Chondrocyte (in vitro differentiated cells): ENCODE measurements around the gene ZNF407. TPM values are rescaled to one million over a fixed set of nuclear protein-coding genes. Genes with fewer than 3 reads are reported as not detected.

Experiments
- DNase-seq: peaks from one replicate; pipeline ENCODE4 v3.0.0; 2021; ENCODE audit warnings: mixed read lengths, low spot score
- H3K27ac Mint-ChIP-seq: one replicate; pipeline ENCODE4 v1.8.0; 2021; ENCODE audit warnings: mild to moderate bottlenecking, moderate library complexity, mixed read lengths; ENCODE audit not compliant: unreplicated experiment
- H3K27me3 Mint-ChIP-seq: 2 replicates; pipeline ENCODE4 v1.8.0; 2021; ENCODE audit warnings: low read depth, mixed read lengths
- H3K36me3 Mint-ChIP-seq: 2 replicates; pipeline ENCODE4 v1.8.0; 2021; ENCODE audit warnings: low read depth, mixed read lengths
- H3K4me1 Mint-ChIP-seq: 2 replicates; pipeline ENCODE4 v1.8.0; 2021; ENCODE audit warnings: low read depth, mild to moderate bottlenecking, mixed read lengths
- H3K4me3 Mint-ChIP-seq: one replicate; pipeline ENCODE4 v1.8.0; 2021; ENCODE audit warnings: mild to moderate bottlenecking, moderate library complexity, mixed read lengths; ENCODE audit not compliant: unreplicated experiment
- H3K9me3 Mint-ChIP-seq: 2 replicates; pipeline ENCODE4 v1.8.0; 2021; ENCODE audit warnings: low read depth, mixed read lengths
- total RNA-seq: library from RNA; stranded (reverse); gene quantifications from 3 replicates; pipeline ENCODE4 v1.2.1, GENCODE V29; 2021
- TF ChIP-seq, protein P1 (sequence below): fragments of 200-600 bp; sonication (generic); IDR thresholded peaks from 2 replicates; pipeline ENCODE4 v1.5.0; 2021; ENCODE audit warnings: antibody characterized with exemption, mild to moderate bottlenecking, moderate library complexity

The ZNF407 gene
- total RNA-seq, 1 donor from 2014 or later: 10.4 TPM

DNA sequence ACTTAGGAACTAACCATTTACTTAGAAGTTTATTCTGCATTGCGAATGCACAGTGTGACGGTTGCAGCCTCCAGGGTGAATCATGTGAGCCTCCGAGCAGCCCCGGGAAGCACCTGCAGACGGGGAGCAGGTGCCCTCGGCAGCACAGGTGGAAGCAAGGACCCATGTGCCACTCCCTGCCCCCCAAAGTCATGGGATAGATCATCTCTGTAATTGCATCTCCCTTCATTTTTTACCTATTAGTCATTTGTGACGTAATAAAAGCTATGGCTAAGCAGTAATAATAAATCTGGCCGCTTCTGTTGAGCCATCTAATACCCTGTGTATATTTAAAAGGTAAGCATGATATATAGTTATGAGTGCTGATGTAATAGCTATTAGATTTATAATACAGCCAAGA, 514.1 kb downstream of the ZNF407 start:
- Mint-ChIP-seq H3K4me1 (no peaks in the 10 kb centered on the region), H3K9me3 (no peaks in the 10 kb centered on the region), H3K27ac (no peak overlapping the region), H3K36me3 (no peaks in the 10 kb centered on the region), H3K4me3 (no peak overlapping the region), H3K27me3 (no peaks in the 10 kb centered on the region)
- DNase-seq: no peak
- TF ChIP-seq, protein P1, sequence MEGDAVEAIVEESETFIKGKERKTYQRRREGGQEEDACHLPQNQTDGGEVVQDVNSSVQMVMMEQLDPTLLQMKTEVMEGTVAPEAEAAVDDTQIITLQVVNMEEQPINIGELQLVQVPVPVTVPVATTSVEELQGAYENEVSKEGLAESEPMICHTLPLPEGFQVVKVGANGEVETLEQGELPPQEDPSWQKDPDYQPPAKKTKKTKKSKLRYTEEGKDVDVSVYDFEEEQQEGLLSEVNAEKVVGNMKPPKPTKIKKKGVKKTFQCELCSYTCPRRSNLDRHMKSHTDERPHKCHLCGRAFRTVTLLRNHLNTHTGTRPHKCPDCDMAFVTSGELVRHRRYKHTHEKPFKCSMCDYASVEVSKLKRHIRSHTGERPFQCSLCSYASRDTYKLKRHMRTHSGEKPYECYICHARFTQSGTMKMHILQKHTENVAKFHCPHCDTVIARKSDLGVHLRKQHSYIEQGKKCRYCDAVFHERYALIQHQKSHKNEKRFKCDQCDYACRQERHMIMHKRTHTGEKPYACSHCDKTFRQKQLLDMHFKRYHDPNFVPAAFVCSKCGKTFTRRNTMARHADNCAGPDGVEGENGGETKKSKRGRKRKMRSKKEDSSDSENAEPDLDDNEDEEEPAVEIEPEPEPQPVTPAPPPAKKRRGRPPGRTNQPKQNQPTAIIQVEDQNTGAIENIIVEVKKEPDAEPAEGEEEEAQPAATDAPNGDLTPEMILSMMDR: no peak

DNA sequence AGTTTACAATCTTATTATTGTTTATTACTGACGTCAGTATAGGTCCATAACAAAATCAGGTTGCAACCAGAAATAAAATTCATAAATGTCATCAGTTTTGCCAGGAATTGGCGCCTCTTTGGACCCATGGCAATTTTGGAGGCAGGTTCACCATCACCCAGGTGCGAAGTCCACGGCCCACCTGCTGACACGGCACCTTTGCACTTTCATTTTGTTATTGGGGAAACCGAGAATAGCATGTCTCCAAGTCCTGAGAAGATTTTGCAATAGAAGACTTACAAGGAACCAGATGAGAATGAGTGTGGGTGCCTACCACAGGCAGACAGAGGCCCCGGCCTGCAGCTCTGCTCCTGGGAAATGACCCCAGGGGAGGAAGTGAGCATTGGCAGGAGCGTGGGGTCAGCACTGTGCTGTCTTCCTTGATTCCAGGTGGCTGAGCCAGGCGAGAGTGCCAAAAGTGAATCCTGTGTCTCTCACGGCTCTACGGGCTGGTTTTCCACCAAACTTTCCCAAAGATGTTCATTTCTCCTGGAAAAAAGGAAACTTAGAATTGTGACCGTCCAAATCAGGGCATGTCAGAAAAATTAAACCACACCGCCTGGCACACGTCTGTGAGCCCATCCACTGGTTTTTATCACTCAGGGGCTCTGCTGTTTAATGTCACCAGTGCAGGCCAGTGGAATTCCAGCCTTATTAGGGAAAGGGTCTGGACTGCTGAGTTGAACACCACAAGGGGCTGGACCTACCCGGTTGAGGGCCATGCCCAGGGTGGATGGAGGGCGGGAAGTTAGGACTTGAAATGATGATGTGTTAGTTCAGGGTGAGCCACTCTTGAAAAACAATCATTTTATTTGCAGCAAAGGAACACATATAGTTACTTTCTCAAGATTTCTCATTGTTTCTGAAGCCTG, 514.8 kb downstream of the ZNF407 start:
- no peak for DNase-seq
- TF ChIP-seq, protein P1: no peak
- H3K9me3 Mint-ChIP-seq: no peaks in the 10 kb centered on the region
- no peak overlapping the region for H3K4me3 Mint-ChIP-seq
- no peaks in the 10 kb centered on the region for H3K36me3 Mint-ChIP-seq
- no peaks in the 10 kb centered on the region for H3K4me1 Mint-ChIP-seq
- H3K27me3 Mint-ChIP-seq: peaks cover 2% of the 10 kb centered on the region
- no peak overlapping the region for H3K27ac Mint-ChIP-seq

DNA sequence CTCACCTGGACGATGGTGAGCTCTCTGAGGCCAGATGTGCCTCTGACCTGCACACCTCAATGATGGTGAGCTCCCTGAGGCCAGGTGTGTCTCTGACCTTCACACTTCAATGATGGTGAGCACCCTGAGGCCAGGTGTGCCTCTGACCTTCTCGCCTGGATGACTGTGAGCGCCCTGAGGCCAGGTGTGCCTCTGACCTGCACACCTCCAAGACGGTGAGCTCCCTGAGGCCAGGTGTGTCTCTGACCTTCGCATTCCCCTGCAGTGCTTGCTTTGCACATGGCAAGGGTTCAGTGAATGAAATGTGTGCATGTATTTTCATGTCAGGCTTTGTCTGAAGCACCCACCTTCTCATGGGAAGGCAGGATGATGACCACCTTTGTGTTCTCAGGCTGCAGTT, 515.8 kb downstream of the ZNF407 start:
- Mint-ChIP-seq H3K27ac (no peak overlapping the region), H3K36me3 (no peaks in the 10 kb centered on the region)
- TF ChIP-seq, protein P1: no peak

DNA sequence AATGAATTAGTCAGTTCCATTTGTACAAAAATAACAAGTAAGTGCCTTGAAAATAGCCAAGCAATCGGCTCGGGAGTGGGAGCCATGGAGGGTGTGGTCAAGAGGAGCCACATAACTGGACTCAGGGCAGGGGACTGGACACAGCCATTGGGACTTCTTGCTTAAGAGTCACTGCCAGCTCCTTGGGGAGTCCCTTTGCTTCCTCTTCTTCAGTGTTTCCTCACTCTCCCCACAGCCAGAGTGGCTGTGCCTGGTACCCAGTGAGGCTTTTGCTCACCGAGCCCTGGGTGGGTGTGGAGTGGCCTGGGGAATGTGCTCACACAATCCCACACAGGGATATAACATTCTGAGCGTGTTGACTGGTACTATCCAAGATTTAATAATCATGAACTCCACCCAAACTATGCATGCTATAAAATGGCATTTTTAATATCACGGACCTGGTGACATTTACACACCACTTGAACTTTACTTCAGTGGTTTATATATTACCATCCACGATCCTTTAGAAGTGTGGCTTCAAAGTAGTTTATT, 516.6 kb downstream of the ZNF407 start:
- Mint-ChIP-seq H3K36me3 (no peaks in the 10 kb centered on the region), H3K9me3 (no peaks in the 10 kb centered on the region), H3K27me3 (peaks cover 2% of the 10 kb centered on the region), H3K27ac (no peak overlapping the region), H3K4me1 (no peaks in the 10 kb centered on the region), H3K4me3 (no peak overlapping the region)
- TF ChIP-seq, protein P1: no peak
- DNase-seq: no peak

More for the DNA sequence above, 515.8 kb downstream of the ZNF407 start:
- Mint-ChIP-seq H3K4me3 (no peak overlapping the region), H3K9me3 (no peaks in the 10 kb centered on the region), H3K27me3 (peaks cover 2% of the 10 kb centered on the region), H3K4me1 (no peaks in the 10 kb centered on the region)
- DNase-seq: no peak

Other genes with a start within 250 kb of the ZNF407 start
- not detected in 3 replicates for gene DIPK1C, start 140.6 kb upstream of the ZNF407 start, total RNA-seq
- 57.7 to 64.6 TPM (median 58.6 TPM) in 3 replicates for gene CNDP2, start 101.5 kb upstream of the ZNF407 start, total RNA-seq
- gene CNDP1, start 63.4 kb upstream of the ZNF407 start, total RNA-seq: 0.22 TPM in 1 of 3 replicates, not detected in the others